HepG2 (cell line): ENCODE results near the gene CCDC183. TPM values are rescaled to one million over a fixed set of nuclear protein-coding genes. Genes with fewer than 3 reads are reported as not detected.
A peak's percentile ranks its signal among the peaks of the same experiment; 100 is the strongest.

Source experiments
- CHD2 ChIP-seq: IDR thresholded peaks from 2 replicates; pipeline ENCODE4 v1.6.1; 2011; ENCODE audit warnings: low read depth, low read length, improper control_type of control experiment
- KIAA2018 ChIP-seq: sonication (generic); formaldehyde crosslinking; IDR thresholded peaks from 2 replicates; pipeline ENCODE4 v1.5.0; 2020; ENCODE audit warnings: mild to moderate bottlenecking, missing genetic modification reagents, borderline replicate concordance
- NCOA5 ChIP-seq: sonication (generic); formaldehyde crosslinking; IDR thresholded peaks from 2 replicates; pipeline ENCODE4 v1.4.0; 2020; ENCODE audit warnings: missing genetic modification reagents
- ZNF704 ChIP-seq: sonication (generic); formaldehyde crosslinking; IDR thresholded peaks from 2 replicates; pipeline ENCODE4 v1.8.1; 2023; ENCODE audit warnings: mild to moderate bottlenecking, inconsistent platforms, moderate library complexity, missing genetic modification reagents, borderline replicate concordance
- polyA plus RNA-seq, 8 experiments: library from polyadenylated mRNA; depleted of rRNA in 3 of 8; stranded (reverse) in 7 of 8; unstranded in 1 of 8; fragments of >200 nt; fragmentation: Illumina TruSeq in 4 of 8; extraction: Trizol in 4 of 8; gene quantifications; 2 replicates each; pipeline versions ENCODE4 v1.2.1 to v1.2.3, GENCODE V29; 2011 to 2016; ENCODE audit warnings: low read depth in 4 of 8, missing spikeins in 1 of 8, mixed read lengths in 1 of 8; ENCODE audit not compliant: insufficient read depth in 1 of 8
- total RNA-seq, 5 experiments: library from RNA; depleted of rRNA; stranded (reverse); fragments of >200 nt; fragmentation: Illumina TruSeq; extraction: Trizol; gene quantifications; 2 replicates each; pipeline ENCODE4 v1.2.3, GENCODE V29; 2016; ENCODE audit warnings: low read depth in 1 of 5
- TF ChIP-seq, protein P1 (sequence below): sonication (generic); formaldehyde crosslinking; IDR thresholded peaks from 2 replicates; pipeline ENCODE4 v1.5.1; 2020; ENCODE audit warnings: mild to moderate bottlenecking, missing genetic modification reagents, borderline replicate concordance
- TF ChIP-seq, protein P2 (sequence below): sonication (generic); formaldehyde crosslinking; conservative IDR thresholded peaks from 2 replicates; pipeline ENCODE4 v1.8.0; 2022; ENCODE audit warnings: mild to moderate bottlenecking, moderate library complexity, missing genetic modification reagents
- TF ChIP-seq, protein P3 (sequence below): IDR thresholded peaks from 2 replicates; pipeline ENCODE4 v1.6.1; 2016; ENCODE audit warnings: missing compliant biosample characterization, missing genetic modification reagents, borderline replicate concordance

The CCDC183 gene
- total and polyA plus RNA-seq, 2 of the 13 experiments (the other 11 are each of a cell fraction or from before 2014, with no cell fraction given), result 5.0 to 66.4 TPM

DNA sequence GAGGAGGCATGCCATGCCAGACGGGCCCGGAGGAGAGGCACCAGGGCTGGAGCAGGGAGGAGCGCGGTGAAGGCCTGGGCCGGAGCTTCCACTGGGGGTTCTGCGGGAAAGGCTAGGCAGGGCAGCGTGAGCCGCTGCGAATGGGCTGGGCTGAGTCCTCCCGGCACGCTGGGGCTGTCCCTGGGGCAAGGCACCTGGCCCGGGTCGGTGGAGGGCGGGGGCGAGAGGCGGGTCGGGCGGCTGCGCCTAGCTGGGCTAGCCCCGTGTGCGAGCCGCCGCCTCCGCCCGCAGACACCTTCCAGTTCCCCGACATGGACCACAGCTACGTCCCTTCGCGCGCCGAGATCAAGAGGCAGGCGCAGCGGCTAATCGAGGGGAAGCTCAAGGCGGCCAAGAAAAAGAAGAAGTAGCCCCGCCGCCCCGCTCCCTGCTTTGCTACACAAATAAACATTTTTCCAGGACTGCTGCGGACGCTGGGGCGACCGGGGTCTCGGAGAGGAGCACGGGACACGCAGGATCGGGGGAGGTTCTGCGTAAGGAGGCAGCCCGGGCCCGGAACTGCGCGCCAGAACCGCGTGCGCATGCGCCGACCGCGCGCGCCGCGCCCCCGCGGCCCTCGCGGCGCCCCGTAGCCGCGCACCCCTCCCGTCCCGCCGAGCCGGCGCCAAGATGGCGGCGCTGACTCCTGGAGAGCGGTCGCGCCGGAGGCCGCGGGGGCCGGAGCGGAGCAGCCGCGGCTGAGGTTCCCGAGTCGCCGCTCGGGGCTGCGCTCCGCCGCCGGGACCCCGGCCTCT is 11.3 kb downstream of the CCDC183 start, which contains the start of gene RABL6 (continued):
- TF ChIP-seq, protein P1, sequence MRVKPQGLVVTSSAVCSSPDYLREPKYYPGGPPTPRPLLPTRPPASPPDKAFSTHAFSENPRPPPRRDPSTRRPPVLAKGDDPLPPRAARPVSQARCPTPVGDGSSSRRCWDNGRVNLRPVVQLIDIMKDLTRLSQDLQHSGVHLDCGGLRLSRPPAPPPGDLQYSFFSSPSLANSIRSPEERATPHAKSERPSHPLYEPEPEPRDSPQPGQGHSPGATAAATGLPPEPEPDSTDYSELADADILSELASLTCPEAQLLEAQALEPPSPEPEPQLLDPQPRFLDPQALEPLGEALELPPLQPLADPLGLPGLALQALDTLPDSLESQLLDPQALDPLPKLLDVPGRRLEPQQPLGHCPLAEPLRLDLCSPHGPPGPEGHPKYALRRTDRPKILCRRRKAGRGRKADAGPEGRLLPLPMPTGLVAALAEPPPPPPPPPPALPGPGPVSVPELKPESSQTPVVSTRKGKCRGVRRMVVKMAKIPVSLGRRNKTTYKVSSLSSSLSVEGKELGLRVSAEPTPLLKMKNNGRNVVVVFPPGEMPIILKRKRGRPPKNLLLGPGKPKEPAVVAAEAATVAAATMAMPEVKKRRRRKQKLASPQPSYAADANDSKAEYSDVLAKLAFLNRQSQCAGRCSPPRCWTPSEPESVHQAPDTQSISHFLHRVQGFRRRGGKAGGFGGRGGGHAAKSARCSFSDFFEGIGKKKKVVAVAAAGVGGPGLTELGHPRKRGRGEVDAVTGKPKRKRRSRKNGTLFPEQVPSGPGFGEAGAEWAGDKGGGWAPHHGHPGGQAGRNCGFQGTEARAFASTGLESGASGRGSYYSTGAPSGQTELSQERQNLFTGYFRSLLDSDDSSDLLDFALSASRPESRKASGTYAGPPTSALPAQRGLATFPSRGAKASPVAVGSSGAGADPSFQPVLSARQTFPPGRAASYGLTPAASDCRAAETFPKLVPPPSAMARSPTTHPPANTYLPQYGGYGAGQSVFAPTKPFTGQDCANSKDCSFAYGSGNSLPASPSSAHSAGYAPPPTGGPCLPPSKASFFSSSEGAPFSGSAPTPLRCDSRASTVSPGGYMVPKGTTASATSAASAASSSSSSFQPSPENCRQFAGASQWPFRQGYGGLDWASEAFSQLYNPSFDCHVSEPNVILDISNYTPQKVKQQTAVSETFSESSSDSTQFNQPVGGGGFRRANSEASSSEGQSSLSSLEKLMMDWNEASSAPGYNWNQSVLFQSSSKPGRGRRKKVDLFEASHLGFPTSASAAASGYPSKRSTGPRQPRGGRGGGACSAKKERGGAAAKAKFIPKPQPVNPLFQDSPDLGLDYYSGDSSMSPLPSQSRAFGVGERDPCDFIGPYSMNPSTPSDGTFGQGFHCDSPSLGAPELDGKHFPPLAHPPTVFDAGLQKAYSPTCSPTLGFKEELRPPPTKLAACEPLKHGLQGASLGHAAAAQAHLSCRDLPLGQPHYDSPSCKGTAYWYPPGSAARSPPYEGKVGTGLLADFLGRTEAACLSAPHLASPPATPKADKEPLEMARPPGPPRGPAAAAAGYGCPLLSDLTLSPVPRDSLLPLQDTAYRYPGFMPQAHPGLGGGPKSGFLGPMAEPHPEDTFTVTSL (CRISPR knock-in tag), result peak; percentile 37; the same call in 1 of the 2 replicates
- TF ChIP-seq, protein P2, sequence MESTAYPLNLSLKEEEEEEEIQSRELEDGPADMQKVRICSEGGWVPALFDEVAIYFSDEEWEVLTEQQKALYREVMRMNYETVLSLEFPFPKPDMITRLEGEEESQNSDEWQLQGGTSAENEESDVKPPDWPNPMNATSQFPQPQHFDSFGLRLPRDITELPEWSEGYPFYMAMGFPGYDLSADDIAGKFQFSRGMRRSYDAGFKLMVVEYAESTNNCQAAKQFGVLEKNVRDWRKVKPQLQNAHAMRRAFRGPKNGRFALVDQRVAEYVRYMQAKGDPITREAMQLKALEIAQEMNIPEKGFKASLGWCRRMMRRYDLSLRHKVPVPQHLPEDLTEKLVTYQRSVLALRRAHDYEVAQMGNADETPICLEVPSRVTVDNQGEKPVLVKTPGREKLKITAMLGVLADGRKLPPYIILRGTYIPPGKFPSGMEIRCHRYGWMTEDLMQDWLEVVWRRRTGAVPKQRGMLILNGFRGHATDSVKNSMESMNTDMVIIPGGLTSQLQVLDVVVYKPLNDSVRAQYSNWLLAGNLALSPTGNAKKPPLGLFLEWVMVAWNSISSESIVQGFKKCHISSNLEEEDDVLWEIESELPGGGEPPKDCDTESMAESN (CRISPR knock-in tag), result peak; percentile 57; the same call in 1 of the 2 replicates
- TF ChIP-seq ZNF704 (CRISPR knock-in tag) (0 out of 2 replicates have a peak, but pooled peaks have one; percentile 15), CHD2 (no peak), KIAA2018 (CRISPR knock-in tag) (no peak), NCOA5 (CRISPR knock-in tag) (no peak)
- TF ChIP-seq, protein P3, sequence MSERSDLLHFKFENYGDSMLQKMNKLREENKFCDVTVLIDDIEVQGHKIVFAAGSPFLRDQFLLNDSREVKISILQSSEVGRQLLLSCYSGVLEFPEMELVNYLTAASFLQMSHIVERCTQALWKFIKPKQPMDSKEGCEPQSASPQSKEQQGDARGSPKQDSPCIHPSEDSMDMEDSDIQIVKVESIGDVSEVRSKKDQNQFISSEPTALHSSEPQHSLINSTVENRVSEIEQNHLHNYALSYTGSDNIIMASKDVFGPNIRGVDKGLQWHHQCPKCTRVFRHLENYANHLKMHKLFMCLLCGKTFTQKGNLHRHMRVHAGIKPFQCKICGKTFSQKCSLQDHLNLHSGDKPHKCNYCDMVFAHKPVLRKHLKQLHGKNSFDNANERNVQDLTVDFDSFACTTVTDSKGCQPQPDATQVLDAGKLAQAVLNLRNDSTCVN (CRISPR knock-in tag), result no peak
